Esophagus muscularis mucosa (tissue), 3 donors: ENCODE results near the gene GPR180.

Experiments used
- CTCF ChIP-seq, 3 experiments: fragments of 200-600 bp in 2 of 3; fragments of 450-650 bp in 1 of 3; sonication (generic) in 2 of 3; IDR thresholded peaks; one replicate each; pipeline ENCODE4 v1.5.1; 2017 to 2019; ENCODE audit warnings: antibody characterized with exemption in 3 of 3, mild to moderate bottlenecking in 2 of 3, moderate library complexity in 1 of 3
- POLR2A ChIP-seq: fragments of 450-650 bp; IDR thresholded peaks from one replicate; pipeline ENCODE4 v1.6.1; 2017; ENCODE audit warnings: antibody characterized with exemption, moderate library complexity, mild to moderate bottlenecking, low read depth
- POLR2AphosphoS5 ChIP-seq, 2 donors: sonication (generic); formaldehyde crosslinking; IDR thresholded peaks; one replicate each; pipeline ENCODE4 v1.6.1; 2017; ENCODE audit warnings: antibody characterized with exemption in 2 of 2

GRCh38 chr13:94599877-94600276 is 1.8 kb upstream of the GPR180 start:
- TF ChIP-seq POLR2A, result no peak
- no peak for TF ChIP-seq CTCF (IDR thresholded peaks at IDR 0.05)
- no peak for TF ChIP-seq POLR2AphosphoS5 (IDR thresholded peaks at IDR 0.05)
